Left colon (tissue), 2 donors: ENCODE measurements around the gene KCTD5. TPM values are rescaled to one million over a fixed set of nuclear protein-coding genes. Genes with fewer than 3 reads are reported as not detected.
"Not testable (repeated sequence)": the region's sequence is repeated elsewhere in the genome, so short reads cannot be mapped to it uniquely, and the experiment has no call there.

Experiments
- ATAC-seq: fragments of 200-7000 bp; cut with Tn5 transposase; one replicate; pipeline ENCODE4 v1.9.1; 2020; ENCODE audit warnings: mild to moderate bottlenecking, moderate library complexity
- DNase-seq, 2 donors: peaks; one replicate each; pipeline ENCODE4 v3.0.0-alpha.2; 2020
- intact Hi-C, 2 donors: fragments of 100-400 bp; cut with DNase I in 1 of 2; cut with micrococcal nuclease in 1 of 2; formaldehyde crosslinking; loops; one replicate each; pipeline versions ENCODE4 v1.11.2 to v1.14.0; 2022; cut with DNase I, micrococcal nuclease
- total RNA-seq, 2 donors: library from RNA; stranded (reverse); fragmentation: NEBNext Ultra II Directional; extraction: Animal tissue kit (Norgen Biotek cat#: 25700); gene quantifications; one replicate each; pipeline ENCODE4 v1.2.1, GENCODE V29; 2021
- donor health status: DM: no; HTN: no; CAD: no.
- donor health status: DM: yes; HTN: yes; CAD: no.

KCTD5 gene
- total RNA-seq, 2 donors from 2014 or later: 49.3 to 79.6 TPM

GRCh38 chr16:2691491-2692248 lies 9.3 kb downstream of the KCTD5 start:
- intact Hi-C loops: no loop called here
- DNase-seq (no peak), ATAC-seq (no peak)

GRCh38 chr16:2692251-2692947 lies 10.1 kb downstream of the KCTD5 start:
- DNase-seq (no peak), ATAC-seq (no peak)
- intact Hi-C loops: no loop called here

- peak in 1 of 2 donors; percentile 37 for DNase-seq
- intact Hi-C loops: no loop called here
- peak; percentile 34 for ATAC-seq
Observed at GRCh38 chr16:2692948-2693651, 10.8 kb downstream of the KCTD5 start.

- intact Hi-C loops, ATAC-seq: not testable (repeated sequence)
Observed at GRCh38 chr16:2696601-2697250, 14.4 kb downstream of the KCTD5 start.

GRCh38 chr16:2697401-2697948 lies 15.2 kb downstream of the KCTD5 start:
- ATAC-seq: no peak
- intact Hi-C loops: no loop called here
- no peak for DNase-seq

More at GRCh38 chr16:2696601-2697250, 14.4 kb downstream of the KCTD5 start:
- not testable (repeated sequence) for DNase-seq

- no peak for ATAC-seq
- intact Hi-C loops: no loop called here
- DNase-seq: no peak
Observed at GRCh38 chr16:2698103-2698870, 16.0 kb downstream of the KCTD5 start.

GRCh38 chr16:2698965-2699750 lies 16.8 kb downstream of the KCTD5 start:
- intact Hi-C loops: no loop called here
- ATAC-seq (no peak), DNase-seq (no peak)

- intact Hi-C loops: no loop called here
- ATAC-seq (no peak), DNase-seq (no peak)
Observed at GRCh38 chr16:2699791-2700600, 17.7 kb downstream of the KCTD5 start.

GRCh38 chr16:2700786-2701185 lies 18.5 kb downstream of the KCTD5 start:
- no peak for DNase-seq
- ATAC-seq: no peak
- intact Hi-C loops: no loop called here

- DNase-seq: no peak
- no peak for ATAC-seq
- intact Hi-C loops: no loop called here
Observed at GRCh38 chr16:2701272-2701671, 18.9 kb downstream of the KCTD5 start.

GRCh38 chr16:2701713-2702437 lies 19.6 kb downstream of the KCTD5 start:
- intact Hi-C loops: no loop called here
- ATAC-seq: no peak

GRCh38 chr16:2702438-2702825 lies 20.1 kb downstream of the KCTD5 start:
- intact Hi-C loops: no loop called here
- ATAC-seq: no peak
- DNase-seq: no peak

More at GRCh38 chr16:2701713-2702437, 19.6 kb downstream of the KCTD5 start:
- no peak for DNase-seq

GRCh38 chr16:2702871-2703745 lies 20.8 kb downstream of the KCTD5 start:
- ATAC-seq: no peak
- no peak for DNase-seq
- intact Hi-C loops: no loop called here

GRCh38 chr16:2704166-2704982 lies 22.1 kb downstream of the KCTD5 start:
- intact Hi-C loops: no loop called here
- ATAC-seq (no peak), DNase-seq (no peak)

- no peak for ATAC-seq
- no peak for DNase-seq
- intact Hi-C loops: no loop called here
Observed at GRCh38 chr16:2704983-2705275, 22.6 kb downstream of the KCTD5 start.
